K562 (cell line): ENCODE results near the gene GPR162. TPM values are rescaled to one million over a fixed set of nuclear protein-coding genes. Genes with fewer than 3 reads are reported as not detected.
A peak's percentile ranks its signal among the peaks of the same experiment; 100 is the strongest.

Experiments
- FIP1L1 ChIP-seq: fragments of 200-400 bp; formaldehyde crosslinking; IDR thresholded peaks from 2 replicates; pipeline ENCODE4 v1.6.1; 2018; ENCODE audit warnings: mild to moderate bottlenecking, low read depth, low read length; ENCODE audit not compliant: poor library complexity, severe bottlenecking
- FOXA1 ChIP-seq: fragments of 450-650 bp; IDR thresholded peaks from 2 replicates; pipeline ENCODE4 v1.6.1; 2016; ENCODE audit warnings: mild to moderate bottlenecking, borderline replicate concordance
- GABPA ChIP-seq: fragments of 200-800 bp; sonication (Bioruptor generic); conservative IDR thresholded peaks from 2 replicates; pipeline ENCODE4 v1.6.1; 2016; ENCODE audit warnings: low read depth, missing genetic modification characterization, missing compliant biosample characterization
- MBD2 ChIP-seq: sonication (generic); IDR thresholded peaks from 2 replicates; pipeline ENCODE4 v1.6.1; 2016; ENCODE audit warnings: low read depth, borderline replicate concordance
- MEF2A ChIP-seq: IDR thresholded peaks from 2 replicates; pipeline ENCODE4 v1.6.1; 2011; ENCODE audit warnings: low read depth, mild to moderate bottlenecking, low read length, moderate library complexity; ENCODE audit not compliant: control insufficient read depth
- MTA3 ChIP-seq: fragments of 450-650 bp; formaldehyde crosslinking; IDR thresholded peaks from 2 replicates; pipeline ENCODE4 v1.6.1; 2017; ENCODE audit warnings: mild to moderate bottlenecking, borderline replicate concordance
- NCOA2 ChIP-seq, 2 experiments: fragments of 450-650 bp; IDR thresholded peaks; 2 replicates each; pipeline ENCODE4 v1.6.1; 2018; ENCODE audit warnings: mild to moderate bottlenecking in 2 of 2, moderate library complexity in 1 of 2; ENCODE audit not compliant: partially characterized antibody in 2 of 2
- RREB1 ChIP-seq: fragments of 250-450 bp; sonication (Bioruptor Pico); IDR thresholded peaks from 2 replicates; pipeline ENCODE4 v1.4.0; 2020
- SIN3B ChIP-seq: fragments of 450-650 bp; IDR thresholded peaks from 2 replicates; pipeline ENCODE4 v1.6.1; 2017; ENCODE audit warnings: low read depth, mild to moderate bottlenecking, moderate library complexity
- SRSF9 ChIP-seq: fragments of 200-400 bp; formaldehyde crosslinking; IDR thresholded peaks from 2 replicates; pipeline ENCODE4 v1.6.1; 2017; ENCODE audit warnings: low read depth, low read length, borderline replicate concordance
- ZNF316 ChIP-seq: fragments of 450-650 bp; IDR thresholded peaks from 2 replicates; pipeline ENCODE4 v1.6.1; 2016
- ZNF318 ChIP-seq, 2 experiments: fragments of 450-650 bp; IDR thresholded peaks; 2 replicates each; pipeline ENCODE4 v1.6.1; 2016; ENCODE audit warnings: mild to moderate bottlenecking in 2 of 2, borderline replicate concordance in 1 of 2, low read depth in 1 of 2, moderate library complexity in 1 of 2
- polyA plus RNA-seq, 8 experiments: library from polyadenylated mRNA; depleted of rRNA in 4 of 8; stranded (reverse) in 5 of 8; unstranded in 3 of 8; fragments of >200 nt; fragmentation: Nextera tagmentation in 2 of 8; fragmentation: Illumina TruSeq in 1 of 8; extraction: Ambion mirVana in 2 of 8; extraction: Trizol in 1 of 8; gene quantifications; 2 replicates each; pipeline versions ENCODE4 v1.2.1 to v1.2.3, GENCODE V29; 2011 to 2014; ENCODE audit warnings: inconsistent platforms in 1 of 8, missing spikeins in 1 of 8
- total RNA-seq, 7 experiments: library from RNA; depleted of rRNA in 6 of 7; stranded (reverse); fragments of >200 nt in 6 of 7; fragmentation: Illumina TruSeq in 2 of 7; extraction: Trizol in 2 of 7; gene quantifications; 2 replicates each; pipeline versions ENCODE4 v1.2.1 to v1.2.3, GENCODE V29; 2011 to 2021; ENCODE audit warnings: low replicate concordance in 1 of 7

Gene GPR162
- total and polyA plus RNA-seq, 9 of the 15 experiments (the other 6 are each of a cell fraction or from before 2014, with no cell fraction given), result 0.65 to 1.8 (median 1.1) TPM; not detected in 2

- no peak for TF ChIP-seq ZNF318 (IDR thresholded peaks at IDR 0.05; ENCODE audit: borderline replicate concordance in 1 of 2, low read depth in 1 of 2)
- TF ChIP-seq MEF2A, result no peak
- TF ChIP-seq GABPA (tag), result peak; percentile 86
- TF ChIP-seq SIN3B, result no peak
- TF ChIP-seq RREB1, result no peak
- no peak for TF ChIP-seq SRSF9
- no peak for TF ChIP-seq MTA3
- TF ChIP-seq ZNF316, result no peak
- no peak for TF ChIP-seq FOXA1
- peak; percentile 39 for TF ChIP-seq FIP1L1
- TF ChIP-seq MBD2, result no peak; the same call in 1 of the 2 replicates
- TF ChIP-seq NCOA2 (IDR thresholded peaks at IDR 0.05; ENCODE audit: partially characterized antibody in 2 of 2), result no peak
Observed at GRCh38 chr12:6873094-6874014, 51.7 kb downstream of the GPR162 start, which contains the start of gene SPSB2 (continued).
